ENCODE measurements around the gene CTTN. TPM values are rescaled to one million over a fixed set of nuclear protein-coding genes. Genes with fewer than 3 reads are reported as not detected.
A peak's percentile ranks its signal among the peaks of the same experiment; 100 is the strongest.

CTTN gene
- total RNA-seq, 2 experiments from 2014 or later: 1.0 to 1.4 TPM

- Mint-ChIP-seq H3K27me3 (peaks cover 10% of the 10 kb centered on the region), H3K27ac (no peak overlapping the region), H3K9me3 (ENCODE audit: low read depth) (no peaks in the 10 kb centered on the region), H3K4me1 (no peaks in the 10 kb centered on the region), H3K36me3 (no peaks in the 10 kb centered on the region), H3K4me3 (no peak overlapping the region)
- ATAC-seq: no peak
- DNase-seq: no peak
- CTCF ChIA-PET: no interaction called here
Measured at GRCh38 chr11:70463478-70464255, 65.3 kb downstream of the CTTN start.

- CTCF ChIA-PET: interaction anchor here (1.0 kb wide), 1 partner anchor 291 kb away, joined by 3 read pairs; no protein-coding TSS in a partner anchor
- no peak for DNase-seq
- H3K27ac Mint-ChIP-seq: no peak overlapping the region
- H3K4me1 Mint-ChIP-seq: no peaks in the 10 kb centered on the region
- peaks cover 9% of the 10 kb centered on the region for H3K27me3 Mint-ChIP-seq
- H3K4me3 Mint-ChIP-seq: no peak overlapping the region
- H3K36me3 Mint-ChIP-seq: no peaks in the 10 kb centered on the region
- H3K9me3 Mint-ChIP-seq (ENCODE audit: low read depth): no peaks in the 10 kb centered on the region
- ATAC-seq: no peak
Measured at GRCh38 chr11:70464509-70465361, 66.4 kb downstream of the CTTN start.

- no peaks in the 10 kb centered on the region for H3K4me1 Mint-ChIP-seq
- no peak overlapping the region for H3K4me3 Mint-ChIP-seq
- DNase-seq: no peak
- ATAC-seq: no peak
- no peaks in the 10 kb centered on the region for H3K9me3 Mint-ChIP-seq (ENCODE audit: low read depth)
- peaks cover 15% of the 10 kb centered on the region for H3K27me3 Mint-ChIP-seq
- no peak overlapping the region for H3K27ac Mint-ChIP-seq
- no peaks in the 10 kb centered on the region for H3K36me3 Mint-ChIP-seq
- CTCF ChIA-PET: interaction anchor here (2.0 kb wide), 1 partner anchor 290 kb away, joined by 8 read pairs; no protein-coding TSS in a partner anchor
Measured at GRCh38 chr11:70466154-70466553, 67.8 kb downstream of the CTTN start.

GRCh38 chr11:70466596-70466995, 68.3 kb downstream of the CTTN start:
- Mint-ChIP-seq H3K36me3 (no peaks in the 10 kb centered on the region), H3K4me3 (no peak overlapping the region)
- CTCF ChIA-PET: interaction anchor here (2.0 kb wide), 1 partner anchor 289 kb away, joined by 8 read pairs; no protein-coding TSS in a partner anchor

GRCh38 chr11:70467201-70468085, 69.1 kb downstream of the CTTN start:
- Mint-ChIP-seq H3K27me3 (peaks cover 15% of the 10 kb centered on the region), H3K4me1 (no peaks in the 10 kb centered on the region), H3K36me3 (no peaks in the 10 kb centered on the region), H3K27ac (no peak overlapping the region), H3K9me3 (ENCODE audit: low read depth) (no peaks in the 10 kb centered on the region), H3K4me3 (no peak overlapping the region)
- CTCF ChIA-PET: interaction anchor here (1.2 to 2.0 kb wide), 2 partner anchors 9 to 288 kb away, joined by 4 to 8 read pairs; no protein-coding TSS in a partner anchor
- DNase-seq: peak; percentile 61
- no peak for ATAC-seq

More at GRCh38 chr11:70466596-70466995, 68.3 kb downstream of the CTTN start:
- Mint-ChIP-seq H3K27me3 (peaks cover 15% of the 10 kb centered on the region), H3K27ac (no peak overlapping the region), H3K4me1 (no peaks in the 10 kb centered on the region), H3K9me3 (ENCODE audit: low read depth) (no peaks in the 10 kb centered on the region)
- ATAC-seq (no peak), DNase-seq (no peak)

- H3K9me3 Mint-ChIP-seq (ENCODE audit: low read depth): no peaks in the 10 kb centered on the region
- ATAC-seq: no peak
- H3K36me3 Mint-ChIP-seq: no peaks in the 10 kb centered on the region
- H3K4me1 Mint-ChIP-seq: no peaks in the 10 kb centered on the region
- no peak overlapping the region for H3K4me3 Mint-ChIP-seq
- peaks cover 15% of the 10 kb centered on the region for H3K27me3 Mint-ChIP-seq
- DNase-seq: no peak
- CTCF ChIA-PET: interaction anchor here (1.2 to 2.0 kb wide), 2 partner anchors 8 to 287 kb away, joined by 4 to 8 read pairs; no protein-coding TSS in a partner anchor
- no peak overlapping the region for H3K27ac Mint-ChIP-seq
Measured at GRCh38 chr11:70468256-70469195, 70.2 kb downstream of the CTTN start.

GRCh38 chr11:70470127-70470526, 71.8 kb downstream of the CTTN start:
- CTCF ChIA-PET: no interaction called here
- DNase-seq: no peak
- Mint-ChIP-seq H3K9me3 (ENCODE audit: low read depth) (no peaks in the 10 kb centered on the region), H3K4me1 (no peaks in the 10 kb centered on the region), H3K4me3 (no peak overlapping the region), H3K27ac (no peak overlapping the region), H3K27me3 (peaks cover 15% of the 10 kb centered on the region), H3K36me3 (no peaks in the 10 kb centered on the region)
- no peak for ATAC-seq

GRCh38 chr11:70471254-70471653, 72.9 kb downstream of the CTTN start:
- CTCF ChIA-PET: no interaction called here
- Mint-ChIP-seq H3K4me3 (no peak overlapping the region), H3K27me3 (peaks cover 15% of the 10 kb centered on the region), H3K36me3 (no peaks in the 10 kb centered on the region), H3K9me3 (ENCODE audit: low read depth) (no peaks in the 10 kb centered on the region), H3K27ac (no peak overlapping the region), H3K4me1 (no peaks in the 10 kb centered on the region)
- no peak for ATAC-seq
- no peak for DNase-seq

GRCh38 chr11:70472240-70472639, 73.9 kb downstream of the CTTN start:
- H3K27me3 Mint-ChIP-seq: peaks cover 19% of the 10 kb centered on the region

GRCh38 chr11:70473186-70473872, 75.0 kb downstream of the CTTN start:
- no peaks in the 10 kb centered on the region for H3K36me3 Mint-ChIP-seq
- H3K9me3 Mint-ChIP-seq (ENCODE audit: low read depth): no peaks in the 10 kb centered on the region
- DNase-seq: no peak
- no peaks in the 10 kb centered on the region for H3K4me1 Mint-ChIP-seq
- CTCF ChIA-PET: no interaction called here
- H3K27me3 Mint-ChIP-seq: peaks cover 18% of the 10 kb centered on the region
- no peak overlapping the region for H3K27ac Mint-ChIP-seq
- no peak overlapping the region for H3K4me3 Mint-ChIP-seq
- no peak for ATAC-seq

More at GRCh38 chr11:70472240-70472639, 73.9 kb downstream of the CTTN start:
- Mint-ChIP-seq H3K9me3 (ENCODE audit: low read depth) (no peaks in the 10 kb centered on the region), H3K4me3 (no peak overlapping the region), H3K27ac (no peak overlapping the region), H3K4me1 (no peaks in the 10 kb centered on the region), H3K36me3 (no peaks in the 10 kb centered on the region)
- CTCF ChIA-PET: no interaction called here
- ATAC-seq (no peak), DNase-seq (no peak)

GRCh38 chr11:70473873-70474690, 75.8 kb downstream of the CTTN start:
- DNase-seq (no peak), ATAC-seq (no peak)
- H3K9me3 Mint-ChIP-seq (ENCODE audit: low read depth): no peaks in the 10 kb centered on the region
- no peaks in the 10 kb centered on the region for H3K36me3 Mint-ChIP-seq
- no peak overlapping the region for H3K27ac Mint-ChIP-seq
- CTCF ChIA-PET: no interaction called here
- peaks cover 10% of the 10 kb centered on the region for H3K27me3 Mint-ChIP-seq
- H3K4me3 Mint-ChIP-seq: no peak overlapping the region
- no peaks in the 10 kb centered on the region for H3K4me1 Mint-ChIP-seq

Measured in activated CD8-positive, alpha-beta memory T cell treated with anti-CD3 and anti-CD28 coated beads, Interleukin-2, amount 10 ng/mL, durations not matched to agents 7 days and 5 days (primary cell).